ENCODE results near the gene APH1B.
"Not testable (repeated sequence)": the region's sequence is repeated elsewhere in the genome, so short reads cannot be mapped to it uniquely, and the experiment has no call there.

Gene APH1B

GRCh38 chr15:63277038-63277892 is at the start of gene APH1B:
Gene APH1B (plus strand): TSS chr15:63277605. CDS start chr15:63277624, 19 bp downstream.
- DNase-seq, result no peak

GRCh38 chr15:63227689-63228088 is 49.7 kb upstream of the APH1B start:
- DNase-seq, result no peak

DNA sequence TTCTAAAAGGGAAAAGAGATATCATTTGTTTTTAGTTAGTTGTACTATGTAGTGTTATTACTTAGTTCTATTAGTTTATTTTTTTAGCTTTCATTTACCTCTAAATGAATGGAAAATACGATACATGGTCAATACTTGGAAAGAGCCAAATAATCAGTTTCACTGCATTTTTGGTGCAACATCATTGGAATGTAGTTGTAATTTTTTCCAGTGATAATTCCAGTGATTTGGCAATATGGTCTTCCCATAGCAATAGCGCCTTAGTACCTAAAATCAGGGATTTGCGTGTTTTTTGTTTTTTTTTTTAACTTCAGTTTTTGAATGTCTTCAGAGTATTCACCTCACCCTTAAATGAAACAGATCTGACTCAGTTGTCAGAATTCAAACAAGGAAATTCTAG is 46.2 kb upstream of the APH1B start:
- no peak for DNase-seq

GRCh38 chr15:63231706-63232105 is 45.7 kb upstream of the APH1B start:
- no peak for DNase-seq

DNA sequence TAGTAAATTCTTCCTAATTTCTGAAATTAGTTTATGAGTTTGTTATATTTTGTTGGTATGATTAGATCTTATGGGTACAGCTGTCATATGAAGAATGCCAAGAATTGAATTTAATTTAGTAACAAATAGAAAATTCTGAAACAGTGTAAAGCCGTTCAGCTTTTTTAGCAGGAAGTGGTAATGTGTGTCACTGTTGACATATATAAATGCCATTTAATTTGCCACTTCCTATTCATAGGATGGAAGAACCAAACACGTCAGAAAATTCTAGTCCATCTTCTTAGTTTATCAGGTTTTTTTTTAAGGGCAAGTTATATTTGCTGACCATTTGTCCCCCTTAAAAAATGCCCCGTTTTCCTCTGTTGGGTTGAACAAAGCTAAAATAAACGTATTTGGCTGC is 45.0 kb upstream of the APH1B start:
- DNase-seq, result no peak

DNA sequence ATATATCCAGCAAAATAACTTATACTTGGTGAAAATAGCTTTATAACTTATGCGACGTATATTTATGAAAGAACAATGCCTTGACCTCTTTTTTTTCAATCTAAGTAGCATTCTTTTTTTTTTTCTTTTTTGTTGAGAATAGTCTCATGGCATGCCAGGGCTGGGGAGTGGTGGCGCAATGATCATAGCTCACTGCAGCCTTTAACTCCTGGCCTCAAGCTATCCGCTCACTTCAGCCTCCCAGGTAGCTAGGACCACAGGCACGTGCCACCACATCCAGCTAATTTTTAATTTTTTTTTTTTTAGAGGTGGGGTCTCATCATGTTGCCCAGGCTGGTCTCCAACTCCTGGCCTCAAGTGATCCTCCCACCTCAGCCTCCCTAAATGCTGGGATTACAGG is 44.5 kb upstream of the APH1B start:
- no peak for DNase-seq

DNA sequence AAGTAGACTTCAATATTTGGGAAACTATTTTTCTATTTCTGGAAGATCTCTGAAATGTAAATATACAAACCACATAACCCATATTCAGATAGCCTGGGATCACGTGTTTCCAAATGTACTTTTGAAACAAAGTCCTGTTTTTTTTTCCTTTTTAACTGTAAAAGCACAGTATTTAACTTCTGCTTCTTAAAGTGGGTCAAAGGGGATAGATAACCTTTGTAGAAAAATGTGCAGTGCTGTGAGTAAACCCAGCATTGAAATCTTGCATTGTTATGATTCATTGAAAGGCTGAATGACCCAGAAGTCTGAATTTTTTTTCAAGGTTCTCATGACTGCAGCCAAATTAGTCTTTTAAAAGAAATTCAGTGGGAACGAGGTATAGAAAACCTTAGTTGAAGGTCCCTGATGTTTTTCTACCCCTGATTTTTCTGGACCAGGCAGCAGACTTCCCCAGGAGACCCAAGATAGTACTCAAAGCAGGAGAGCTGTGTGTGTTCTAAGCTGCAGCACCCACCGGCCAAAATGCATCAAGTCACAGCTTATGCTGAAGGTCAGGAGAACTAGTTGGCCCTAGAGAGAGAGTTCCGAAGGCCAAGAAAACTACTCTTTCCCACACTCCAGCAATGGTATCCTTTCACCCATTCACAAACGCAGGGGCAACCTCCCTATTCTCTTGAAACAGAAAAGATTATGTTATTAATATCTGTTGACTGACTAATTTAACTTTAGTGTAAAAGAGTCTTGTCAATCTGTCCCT is 43.6 kb upstream of the APH1B start:
- no peak for DNase-seq

DNA sequence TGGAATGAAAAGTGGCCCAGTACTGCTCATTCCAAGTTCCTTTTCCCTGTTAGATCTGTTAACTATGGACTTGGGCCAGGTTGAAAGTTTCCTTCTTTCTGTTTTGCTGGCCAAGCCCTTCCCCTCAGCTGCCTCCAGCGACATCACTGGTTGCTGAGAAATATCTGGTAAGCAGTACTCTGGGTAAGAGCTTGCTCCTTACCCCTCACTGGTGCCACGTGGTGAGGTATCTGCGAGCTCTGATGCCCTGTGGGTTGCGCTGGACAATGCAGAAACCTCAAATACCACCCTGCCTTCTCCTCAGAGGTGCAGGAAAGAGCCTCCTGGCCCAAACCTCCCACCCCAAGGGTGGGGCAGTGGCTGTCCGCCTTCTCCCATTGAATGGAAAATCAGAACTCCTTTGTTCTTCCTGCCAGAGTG is 42.9 kb upstream of the APH1B start:
- DNase-seq, result no peak

GRCh38 chr15:63236272-63236671 is 41.1 kb upstream of the APH1B start:
- DNase-seq, result no peak

DNA sequence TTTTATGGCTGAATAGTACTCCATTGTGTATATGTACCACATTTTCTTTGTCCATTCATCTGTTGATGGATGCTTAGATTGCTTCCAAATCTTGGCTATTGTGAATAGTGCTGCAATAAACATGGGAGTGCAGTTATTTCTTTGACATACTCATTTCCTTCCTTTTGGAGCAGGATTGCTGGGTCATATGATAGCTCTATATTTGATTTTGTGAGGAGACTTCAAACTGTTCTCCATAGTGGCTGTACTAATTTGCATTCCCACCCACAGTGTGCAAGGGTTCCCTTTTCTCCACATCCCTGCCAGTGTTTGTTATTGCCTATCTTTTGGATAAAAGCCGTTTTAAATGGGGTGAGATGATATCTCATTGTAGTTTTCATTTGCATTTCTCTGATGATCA is 40.3 kb upstream of the APH1B start:
- not testable (repeated sequence) for DNase-seq

DNA sequence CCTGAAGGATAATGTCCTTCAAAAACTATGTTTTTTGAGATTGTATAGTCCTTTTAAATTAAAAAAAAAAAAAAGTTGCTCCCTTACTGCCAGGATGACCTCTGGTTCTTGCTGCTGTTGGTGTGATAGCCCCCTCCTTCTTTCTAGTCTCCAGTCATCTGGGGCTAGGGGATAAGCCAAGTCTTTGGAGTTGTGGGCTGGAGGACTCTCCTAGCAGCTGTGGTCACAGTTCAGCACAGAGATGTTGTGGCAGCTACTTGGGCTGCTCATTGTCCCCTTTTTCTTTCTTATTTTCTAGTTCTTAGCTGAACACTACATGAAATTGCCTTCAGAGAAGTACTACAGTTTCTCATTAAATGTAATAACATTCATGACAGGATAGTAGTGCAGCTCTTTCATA is 39.2 kb upstream of the APH1B start:
- no peak for DNase-seq

GRCh38 chr15:63238796-63239195 is 38.6 kb upstream of the APH1B start:
- DNase-seq, result no peak

GRCh38 chr15:63240109-63240508 is 37.3 kb upstream of the APH1B start:
- DNase-seq, result no peak

GRCh38 chr15:63241316-63241715 is 36.1 kb upstream of the APH1B start:
- DNase-seq, result no peak

DNA sequence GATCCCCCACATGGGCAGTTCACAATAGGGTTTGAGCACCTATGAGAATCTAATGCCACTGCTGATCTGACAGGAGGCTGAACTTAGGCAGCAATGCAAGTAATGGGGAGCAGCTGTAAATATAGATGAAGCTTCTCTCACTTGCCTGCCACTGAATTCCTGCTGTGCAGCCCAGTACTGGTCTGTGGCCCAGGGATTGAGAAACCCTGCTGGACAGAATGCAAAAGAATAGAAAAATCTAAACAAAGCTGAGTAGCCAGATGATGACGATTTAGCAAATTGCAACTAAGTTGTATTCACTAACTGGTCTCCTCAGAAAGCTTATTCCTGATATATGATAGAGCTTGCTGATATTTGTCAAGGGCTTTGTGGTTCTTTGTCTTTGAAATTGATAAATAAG is 34.3 kb upstream of the APH1B start:
- DNase-seq, result no peak

DNA sequence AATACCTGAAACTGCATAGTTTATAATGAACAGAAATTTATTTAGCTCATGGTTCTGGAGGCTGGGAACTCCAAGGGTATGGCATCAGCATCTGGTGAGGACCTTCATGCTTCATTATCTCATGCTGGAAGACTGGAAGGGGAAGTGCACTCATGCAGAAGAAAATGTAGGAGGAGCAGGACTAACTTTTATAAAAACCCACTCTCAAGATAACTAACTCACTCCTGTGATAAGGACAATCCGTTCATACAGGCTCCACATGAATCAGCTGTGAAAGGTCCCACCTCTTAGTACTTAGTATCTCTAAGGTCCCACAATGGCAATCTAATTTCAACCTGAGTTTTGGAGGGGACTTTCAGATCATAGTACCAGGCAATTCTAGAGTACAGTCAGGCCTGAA is 33.6 kb upstream of the APH1B start:
- no peak for DNase-seq

GRCh38 chr15:63244399-63244798 is 33.0 kb upstream of the APH1B start:
- DNase-seq, result no peak

- no peak for DNase-seq
Observed at GRCh38 chr15:63244976-63245645, 32.3 kb upstream of the APH1B start.

- DNase-seq, result no peak
Observed at GRCh38 chr15:63246691-63247469, 30.5 kb upstream of the APH1B start.

GRCh38 chr15:63250312-63250965 is 27.0 kb upstream of the APH1B start:
- no peak for DNase-seq

DNA sequence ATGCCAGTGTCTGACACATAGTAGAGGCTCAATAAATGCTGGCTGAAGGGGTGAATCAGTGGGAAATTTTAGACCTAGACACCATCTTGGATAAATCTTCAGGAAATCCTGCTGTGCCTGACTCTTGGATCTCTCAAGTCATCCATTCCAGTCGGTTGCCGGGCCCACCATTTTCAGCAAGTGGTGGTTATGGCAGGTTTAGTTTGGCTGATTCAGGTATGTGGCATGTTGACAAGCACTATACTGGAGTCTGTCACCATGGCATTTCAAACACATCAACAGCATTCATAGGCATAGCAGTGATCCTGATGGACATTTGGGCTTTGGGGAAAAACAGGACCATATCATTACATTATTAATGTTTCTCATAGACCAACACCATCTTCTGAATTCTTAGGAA is 25.7 kb upstream of the APH1B start:
- DNase-seq, result no peak

DNA sequence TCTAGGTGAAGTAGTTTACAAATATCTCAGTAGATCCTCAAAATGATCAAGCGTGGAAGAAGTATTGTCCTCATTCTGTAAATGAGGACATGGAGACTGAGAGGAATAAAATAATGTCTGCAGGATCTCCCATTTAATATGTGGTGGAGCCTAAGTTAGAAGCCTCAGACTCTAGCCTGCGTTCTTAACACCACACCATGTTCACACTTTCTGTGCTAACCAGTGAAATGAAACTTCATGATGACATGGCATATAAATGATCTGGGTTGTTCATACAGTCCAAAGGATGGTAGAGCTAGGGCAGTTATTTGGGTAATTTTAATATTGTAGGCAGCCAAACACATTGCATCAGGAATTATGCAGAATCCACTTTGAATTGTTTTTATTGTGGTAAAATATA is 25.1 kb upstream of the APH1B start:
- DNase-seq, result no peak
